ENCODE results near the gene SPEM3. TPM values are rescaled to one million over a fixed set of nuclear protein-coding genes. Genes with fewer than 3 reads are reported as not detected.

Gene SPEM3
- total and polyA plus RNA-seq, 2 of the 13 experiments (the other 11 are each of a cell fraction or from before 2014, with no cell fraction given), result not detected

GRCh38 chr17:7440834-7441195 is 12.2 kb downstream of the SPEM3 start (continued):
- TF ChIP-seq LBX2 (CRISPR knock-in tag; IDR thresholded peaks at IDR 0.05; ENCODE audit: borderline replicate concordance) (peak; percentile 8; the same call in 1 of the 2 replicates), ZNF687 (CRISPR knock-in tag; IDR thresholded peaks at IDR 0.05) (peak; percentile 34), ZNF10 (CRISPR knock-in tag; IDR thresholded peaks at IDR 0.05; ENCODE audit: borderline replicate concordance, low read depth) (no peak), MAFG (CRISPR knock-in tag; IDR thresholded peaks at IDR 0.05) (peak; percentile 86), MTERF4 (CRISPR knock-in tag; IDR thresholded peaks at IDR 0.05) (0 out of 2 replicates have a peak, but pooled peaks have one; percentile 41)

- Histone ChIP-seq H4K20me1 (ENCODE audit: insufficient read depth, low read length) (no peaks in the 10 kb centered on the region), H3K4me3 (replicated peaks in 1 of 3; ENCODE audit: insufficient read depth in 1 of 3, low read depth in 2 of 3, low read length in 3 of 3) (peak overlapping the region in 1 of 3 experiments; percentile 80; a peak in 3 of 6 replicates), H3K4me2 (ENCODE audit: low read depth, low read length) (peak overlapping the region; percentile 94), H2AFZ (ENCODE audit: low read length) (no peak overlapping the region), H3K9ac (ENCODE audit: insufficient read depth, low read depth, low read length) (0 out of 2 replicates have a peak overlapping the region, but pooled peaks have one; percentile 68), H3K36me3 (replicated peaks in 1 of 2; ENCODE audit: control insufficient read depth in 1 of 2, insufficient read depth in 2 of 2, low read length in 2 of 2) (no peaks in the 10 kb centered on the region), H3K9me3 (ENCODE audit: low read length) (no peaks in the 10 kb centered on the region), H3K27ac (ENCODE audit: extremely low read length, insufficient read depth, low read length) (no peak overlapping the region), H3K4me1 (ENCODE audit: insufficient read depth, low read length) (peaks cover 60% of the 10 kb centered on the region), H3K27me3 (ENCODE audit: control insufficient read depth in 1 of 2, insufficient read depth in 2 of 2, low read length in 2 of 2) (peaks cover 6 to 27% of the 10 kb centered on the region in 2 experiments; a peak in 4 of 5 replicates), H3K79me2 (ENCODE audit: insufficient read depth, low read length) (no peaks in the 10 kb centered on the region)
- ATAC-seq, result no peak
- FAIRE-seq, result no peak
- DNase-seq (ENCODE audit: low spot score), result no peak
- WGBS (ENCODE audit: low lambda C conversion rate), result 52% methylated on average over 7 of the region's 7 CpGs
- in situ Hi-C loops (cut with HindIII; ENCODE audit: extremely low pct_ligation_motif_present, low pct_unique_long_range_greater_than_20kb) (no loop called here), intact Hi-C loops (cut with micrococcal nuclease; ENCODE audit: unreplicated experiment) (no loop called here)
- BruUV-seq (replicated peaks), result no TSS peak
- ChIA-PET CTCF (ENCODE audit: low intra/inter-chr PET ratio, low total read pairs) (interaction anchor here (0.6 kb wide), 1 partner anchor 120 kb away, joined by 3 read pairs; no protein-coding TSS in a partner anchor), POLR2A (interaction anchor here (1.3 to 2.8 kb wide), 5 partner anchors 34 to 47 kb away, joined by 4 to 21 read pairs (median 7); partner anchors contain the start of genes PLSCR3, TMEM256 and ZBTB4)
- TF ChIP-seq RORA (CRISPR knock-in tag; IDR thresholded peaks at IDR 0.05) (no peak), ARID5B (CRISPR knock-in tag; IDR thresholded peaks at IDR 0.05) (no peak), GLI4 (CRISPR knock-in tag; IDR thresholded peaks at IDR 0.05; ENCODE audit: borderline replicate concordance) (no peak), ZNF775 (CRISPR knock-in tag; IDR thresholded peaks at IDR 0.05; ENCODE audit: borderline replicate concordance) (no peak), HOXA5 (CRISPR knock-in tag; IDR thresholded peaks at IDR 0.05) (no peak), GPN1 (CRISPR knock-in tag; IDR thresholded peaks at IDR 0.05; ENCODE audit: borderline replicate concordance) (no peak), TBX2 (CRISPR knock-in tag; IDR thresholded peaks at IDR 0.05; ENCODE audit: borderline replicate concordance) (no peak)
Measured at GRCh38 chr17:7441266-7441665, 12.6 kb downstream of the SPEM3 start.

All from HepG2 (cell line).